GM21786 (cell line): ENCODE data around the gene ZNF593.
A peak's percentile ranks its signal among the peaks of the same experiment; 100 is the strongest.

Source experiments
- ATAC-seq: cut with Tn5 transposase; IDR thresholded peaks from one replicate; pipeline ENCODE4 v1.9.1; 2021; ENCODE audit not compliant: unreplicated experiment

ZNF593 gene

DNA sequence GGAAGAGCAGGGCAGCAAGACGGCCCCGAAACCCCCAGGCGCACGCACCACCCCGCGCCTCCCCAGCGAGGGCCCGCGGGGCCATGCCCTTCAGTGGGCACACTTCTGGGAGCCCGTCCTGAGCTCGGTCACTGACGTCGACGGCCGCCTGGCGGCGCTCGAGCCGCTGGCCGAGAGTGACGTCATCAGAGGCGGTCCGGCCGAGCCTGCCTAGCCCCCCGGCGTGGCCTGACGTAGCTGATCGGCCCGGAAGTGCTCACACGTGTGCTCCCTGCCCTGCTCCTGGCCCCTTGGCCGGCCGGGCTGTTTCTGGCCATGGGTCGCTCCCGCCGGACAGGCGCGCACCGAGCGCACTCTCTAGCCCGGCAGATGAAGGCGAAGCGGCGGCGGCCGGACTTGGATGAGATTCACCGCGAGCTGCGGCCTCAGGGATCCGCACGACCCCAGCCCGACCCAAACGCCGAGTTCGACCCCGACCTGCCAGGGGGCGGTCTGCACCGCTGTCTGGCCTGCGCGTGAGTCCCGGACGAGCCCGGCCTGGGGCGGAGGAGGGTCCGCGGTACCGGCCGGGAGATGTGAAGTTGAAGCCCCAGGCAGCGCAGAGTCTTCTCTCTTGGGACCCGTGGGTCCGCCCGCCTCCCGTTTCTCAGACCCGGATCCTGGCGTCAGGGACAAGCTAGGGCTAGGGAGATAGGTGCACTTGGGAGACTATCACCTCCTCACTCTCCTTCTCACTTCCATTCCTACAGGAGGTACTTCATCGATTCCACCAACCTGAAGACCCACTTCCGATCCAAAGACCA, at the start of gene ZNF593:
Gene ZNF593, plus strand, starts transcription at position 240 of the 803 bp plus-strand sequence. Its CDS starts 76 bp downstream, at position 316.
- ATAC-seq = peak; percentile 89

DNA sequence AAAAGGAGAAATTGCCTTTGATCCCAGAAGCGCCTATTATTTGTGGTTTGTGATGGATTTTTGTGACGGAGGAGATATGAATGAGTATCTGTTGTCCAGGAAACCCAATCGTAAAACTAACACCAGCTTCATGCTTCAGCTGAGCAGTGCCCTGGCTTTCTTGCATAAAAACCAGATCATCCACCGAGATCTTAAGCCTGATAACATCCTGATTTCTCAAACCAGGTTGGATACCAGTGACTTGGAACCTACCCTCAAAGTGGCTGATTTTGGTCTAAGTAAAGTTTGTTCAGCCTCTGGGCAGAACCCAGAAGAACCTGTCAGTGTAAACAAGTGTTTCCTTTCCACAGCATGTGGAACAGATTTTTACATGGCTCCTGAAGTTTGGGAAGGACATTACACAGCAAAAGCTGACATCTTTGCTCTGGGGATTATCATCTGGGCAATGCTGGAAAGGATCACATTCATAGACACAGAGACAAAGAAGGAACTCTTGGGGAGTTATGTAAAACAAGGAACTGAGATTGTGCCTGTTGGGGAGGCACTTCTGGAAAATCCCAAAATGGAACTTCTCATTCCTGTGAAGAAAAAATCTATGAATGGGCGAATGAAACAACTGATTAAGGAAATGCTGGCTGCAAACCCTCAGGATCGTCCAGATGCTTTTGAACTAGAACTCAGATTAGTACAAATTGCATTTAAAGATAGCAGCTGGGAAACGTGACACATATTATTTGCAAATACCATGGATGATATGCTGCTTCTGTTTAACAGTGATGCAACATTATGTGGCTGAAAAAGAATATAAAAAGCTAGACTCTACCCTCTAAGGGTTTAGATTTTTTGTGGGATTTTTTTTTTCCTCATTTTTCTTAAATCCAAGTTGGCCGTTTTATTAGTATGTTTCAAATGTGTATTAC, 47.6 kb upstream of the ZNF593 start:
- no peak for ATAC-seq

- no peak for ATAC-seq
These were observed 46.4 kb upstream of the ZNF593 start for GRCh38 chr1:26122988-26123973.

DNA sequence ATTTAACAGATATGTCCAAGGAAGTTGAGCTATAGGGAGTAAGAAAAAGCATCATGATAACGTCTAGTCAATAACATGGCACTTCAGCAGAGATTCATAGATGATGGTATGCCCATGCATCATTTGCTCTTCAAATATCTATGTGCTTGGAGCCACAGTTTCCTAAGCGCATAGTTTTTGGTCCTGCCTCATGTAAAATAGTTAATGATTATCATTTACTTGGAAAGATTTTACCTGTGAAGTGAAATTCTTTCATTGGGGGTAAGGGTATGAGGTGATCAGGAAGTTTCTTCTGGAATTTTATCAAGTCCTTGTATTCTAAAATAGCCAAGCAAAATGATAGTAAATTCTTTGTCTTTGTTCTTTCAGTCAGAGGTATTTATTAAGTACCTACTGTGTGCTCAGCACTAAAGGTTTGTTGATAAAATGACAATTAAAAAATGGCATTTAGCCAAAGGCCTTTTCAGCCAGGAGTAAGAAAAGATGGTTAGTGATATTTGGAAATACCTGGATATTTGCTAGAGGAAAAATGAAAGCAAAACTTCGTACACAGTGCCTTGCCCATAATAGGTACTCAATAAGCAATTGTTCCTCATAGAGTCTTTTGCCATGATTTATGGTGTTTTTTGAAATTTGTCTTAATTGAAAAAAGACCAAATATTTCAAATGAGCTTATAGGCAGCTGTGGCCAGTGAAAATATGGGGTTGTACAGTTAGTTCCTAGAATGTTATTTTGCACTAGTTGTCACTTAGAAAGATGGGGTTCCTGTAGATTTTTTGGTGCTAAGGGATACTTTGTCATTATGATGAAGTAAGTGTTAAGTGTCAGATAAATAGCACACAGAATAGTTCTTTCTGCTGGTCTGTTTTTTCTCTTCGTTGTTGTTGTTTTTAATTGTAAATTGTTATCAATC, 45.0 kb upstream of the ZNF593 start:
- no peak for ATAC-seq

- no peak for ATAC-seq
These were observed 44.3 kb upstream of the ZNF593 start for GRCh38 chr1:26125382-26125781.

DNA sequence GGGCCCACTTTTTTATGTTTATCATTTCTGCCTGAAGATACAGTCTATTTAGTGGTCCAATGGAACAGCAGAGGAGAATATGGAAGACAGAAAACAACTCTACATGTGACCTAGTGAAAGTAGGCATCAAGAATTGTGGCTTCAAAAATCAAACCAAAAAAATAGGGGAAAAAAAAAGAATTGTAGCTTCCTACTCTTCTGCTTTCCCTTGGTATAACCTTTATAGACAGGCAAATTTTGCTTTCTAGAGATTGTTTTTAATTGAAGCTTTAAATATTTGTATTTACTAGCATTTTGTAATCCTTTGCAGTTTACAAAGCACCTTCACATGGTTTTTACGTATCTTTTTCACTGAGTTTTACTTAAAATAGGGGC, 43.8 kb upstream of the ZNF593 start:
- no peak for ATAC-seq

DNA sequence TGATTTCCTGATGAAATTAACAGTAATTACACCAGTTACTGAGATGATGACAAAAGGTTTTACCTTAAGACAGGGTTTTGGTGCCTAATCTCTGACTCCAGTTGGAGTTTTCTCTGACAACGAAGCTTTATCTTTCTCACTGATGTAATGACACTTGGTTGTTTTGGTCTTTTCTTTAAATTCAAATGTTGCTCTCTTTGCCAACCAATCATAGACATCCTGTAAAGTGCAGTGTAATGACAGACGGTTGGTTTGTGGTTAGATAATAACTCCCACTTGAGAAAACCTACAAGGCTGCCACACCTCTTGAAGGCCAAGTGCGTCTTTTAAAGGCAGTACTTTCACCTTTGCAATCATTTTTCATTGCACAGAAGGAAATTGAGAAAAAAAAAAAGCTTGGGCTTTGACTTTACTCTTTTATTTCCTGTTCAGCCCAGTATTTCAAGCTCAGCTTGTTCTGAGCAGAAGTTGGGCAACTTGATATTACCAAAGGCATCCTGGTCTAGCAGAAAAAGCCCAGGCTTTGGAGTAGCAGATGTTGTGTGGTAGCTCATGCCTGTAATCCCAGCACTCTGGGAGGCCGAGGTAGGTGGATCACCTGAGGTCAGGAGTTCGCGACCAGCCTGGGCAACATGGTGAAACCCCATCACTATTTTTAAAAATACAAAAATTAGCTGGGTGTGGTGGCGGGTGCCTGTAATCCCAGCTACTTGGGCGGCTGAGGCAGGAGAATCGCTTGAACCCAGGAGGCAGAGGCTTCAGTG, 43.2 kb upstream of the ZNF593 start:
- peak; percentile 75 for ATAC-seq

DNA sequence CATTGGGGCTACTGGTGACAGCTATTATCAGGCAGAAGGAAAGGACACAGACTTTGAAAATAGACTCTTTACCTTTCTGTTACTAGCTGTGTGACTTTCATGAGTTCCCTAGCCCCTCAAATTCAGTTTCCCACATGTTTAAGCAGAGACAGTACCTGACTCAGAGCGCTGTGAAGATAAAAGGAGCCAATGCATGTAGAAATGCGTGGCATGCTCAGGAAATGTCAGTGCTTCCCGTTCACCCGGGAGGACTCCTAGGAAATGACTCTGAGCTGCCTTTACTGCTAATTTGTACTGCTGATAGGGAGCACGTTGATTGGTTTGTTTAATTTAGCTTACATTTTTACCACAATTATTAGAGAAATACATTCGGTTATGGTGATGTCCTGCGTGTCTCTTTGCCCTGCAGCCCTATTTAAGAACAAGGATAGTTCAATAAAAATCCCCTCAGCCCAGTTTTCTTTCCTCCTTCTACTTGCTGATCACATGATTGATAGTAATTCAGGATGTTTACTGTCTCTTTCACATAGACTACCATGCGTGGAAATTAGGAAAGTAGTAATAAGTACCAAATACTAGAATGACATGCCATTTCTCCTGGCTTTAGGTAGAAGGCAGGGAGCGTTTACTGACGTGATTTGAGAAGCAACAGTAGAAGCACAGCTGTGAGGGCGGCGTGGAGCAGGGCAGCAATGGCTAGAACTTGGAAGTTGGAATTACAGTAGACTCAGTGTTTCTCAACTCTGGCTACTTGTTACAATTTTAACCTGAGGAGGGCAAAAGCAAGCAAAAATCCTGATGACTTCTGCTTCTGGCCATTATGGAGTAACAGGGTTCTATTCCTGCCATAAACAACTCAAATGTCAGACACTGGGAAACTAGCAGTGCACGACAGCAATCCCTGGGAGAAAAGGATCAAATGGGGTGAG, 42.2 kb upstream of the ZNF593 start:
- no peak for ATAC-seq

GRCh38 chr1:26129778-26130177, 39.9 kb upstream of the ZNF593 start:
- no peak for ATAC-seq

DNA sequence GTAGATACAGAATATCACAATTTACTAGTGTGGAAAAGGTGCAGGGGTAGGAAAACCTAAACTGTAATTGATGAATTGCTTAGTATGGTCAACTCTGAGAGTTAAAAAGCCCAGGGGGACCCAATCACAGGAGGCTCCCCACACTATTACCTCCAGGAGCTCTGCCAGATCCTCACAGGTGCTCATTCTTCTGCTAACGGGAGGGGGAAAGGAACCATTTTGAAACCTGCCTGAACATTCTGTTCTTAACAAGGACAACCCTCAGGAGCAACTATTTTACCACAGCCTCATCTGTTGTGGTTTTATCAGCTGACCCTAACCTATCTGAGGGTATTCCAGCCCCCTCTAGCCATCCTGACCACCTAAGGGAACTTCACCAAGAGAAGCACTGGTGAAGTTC, 39.0 kb upstream of the ZNF593 start:
- no peak for ATAC-seq

DNA sequence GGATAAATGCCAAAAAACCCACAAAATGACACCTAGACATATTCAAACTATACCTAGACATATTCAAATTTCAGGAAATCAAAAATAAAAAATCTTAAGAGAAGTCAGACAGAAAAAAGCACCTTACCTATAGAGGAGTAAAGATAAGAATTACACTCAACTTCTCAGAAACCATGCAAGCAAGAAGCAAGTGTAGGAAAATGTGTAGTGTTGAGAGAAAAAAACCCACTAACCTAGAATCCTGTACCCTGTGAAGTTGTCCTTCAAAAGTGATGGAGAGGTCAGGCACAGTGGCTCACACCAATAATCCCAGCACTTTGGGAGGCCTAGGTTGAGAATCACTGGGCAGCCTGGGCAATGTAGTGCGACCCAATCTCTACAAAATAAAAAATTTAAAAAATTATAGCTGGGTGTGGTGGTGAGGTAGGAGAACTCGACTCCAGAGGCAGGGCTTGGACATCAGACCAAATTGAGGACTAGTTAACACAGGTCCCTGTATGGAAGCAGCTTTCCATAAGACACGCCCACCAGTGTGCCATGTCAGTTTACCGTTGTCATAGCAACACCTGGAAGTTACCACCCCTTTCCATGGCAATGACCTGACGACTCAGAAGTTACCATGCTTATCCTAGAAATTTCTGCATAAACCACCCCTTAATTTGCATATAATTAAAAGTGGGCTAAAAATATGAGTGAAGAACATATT, 37.4 kb upstream of the ZNF593 start:
- ATAC-seq = no peak

DNA sequence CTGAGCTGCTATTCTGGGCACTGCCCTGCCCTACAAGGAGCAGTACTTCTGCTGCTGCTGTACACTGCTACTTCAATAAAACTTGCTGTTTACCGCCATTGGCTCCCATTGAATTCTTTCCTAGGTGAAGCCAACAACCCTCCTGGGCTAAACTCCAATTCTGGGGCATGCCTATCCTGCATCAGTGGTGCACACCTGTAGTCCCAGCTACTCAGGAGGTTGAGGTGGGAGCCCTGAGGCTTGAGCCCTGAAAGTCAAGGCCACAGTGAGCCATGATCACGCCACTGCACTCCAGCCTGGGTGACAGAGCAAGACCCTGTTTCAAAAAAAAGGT, 36.9 kb upstream of the ZNF593 start:
- no peak for ATAC-seq

GRCh38 chr1:26134466-26134865, 35.2 kb upstream of the ZNF593 start:
- no peak for ATAC-seq

DNA sequence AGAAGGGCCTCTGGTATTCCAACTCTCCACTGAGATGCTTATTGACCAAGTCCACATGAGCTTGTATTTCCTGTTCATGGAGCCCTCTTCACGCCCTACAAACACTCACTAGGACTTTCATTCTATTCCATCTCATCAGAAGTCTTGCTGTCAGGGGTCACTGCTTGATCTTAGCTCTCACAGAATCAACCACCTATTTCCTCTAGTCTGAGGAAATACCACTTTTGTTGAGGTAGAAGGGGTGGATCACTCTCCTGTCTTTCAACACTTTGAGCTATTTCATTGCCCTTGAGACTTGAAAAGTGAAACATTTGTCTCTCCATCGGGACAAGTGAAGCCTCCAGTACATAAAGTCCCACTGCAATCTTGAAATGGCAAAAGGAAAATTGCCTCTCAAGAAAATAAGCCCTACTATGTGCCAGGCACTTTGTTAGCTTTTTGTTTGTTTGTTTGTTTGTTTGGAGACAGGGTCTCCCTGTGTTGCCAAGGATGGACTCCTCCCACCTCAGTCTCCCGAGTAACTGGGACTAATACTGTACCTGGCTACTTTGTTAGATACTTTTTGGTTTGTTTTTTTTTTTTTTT, 30.6 kb upstream of the ZNF593 start:
- no peak for ATAC-seq

- no peak for ATAC-seq
These were observed 27.5 kb upstream of the ZNF593 start for GRCh38 chr1:26142159-26142558.

DNA sequence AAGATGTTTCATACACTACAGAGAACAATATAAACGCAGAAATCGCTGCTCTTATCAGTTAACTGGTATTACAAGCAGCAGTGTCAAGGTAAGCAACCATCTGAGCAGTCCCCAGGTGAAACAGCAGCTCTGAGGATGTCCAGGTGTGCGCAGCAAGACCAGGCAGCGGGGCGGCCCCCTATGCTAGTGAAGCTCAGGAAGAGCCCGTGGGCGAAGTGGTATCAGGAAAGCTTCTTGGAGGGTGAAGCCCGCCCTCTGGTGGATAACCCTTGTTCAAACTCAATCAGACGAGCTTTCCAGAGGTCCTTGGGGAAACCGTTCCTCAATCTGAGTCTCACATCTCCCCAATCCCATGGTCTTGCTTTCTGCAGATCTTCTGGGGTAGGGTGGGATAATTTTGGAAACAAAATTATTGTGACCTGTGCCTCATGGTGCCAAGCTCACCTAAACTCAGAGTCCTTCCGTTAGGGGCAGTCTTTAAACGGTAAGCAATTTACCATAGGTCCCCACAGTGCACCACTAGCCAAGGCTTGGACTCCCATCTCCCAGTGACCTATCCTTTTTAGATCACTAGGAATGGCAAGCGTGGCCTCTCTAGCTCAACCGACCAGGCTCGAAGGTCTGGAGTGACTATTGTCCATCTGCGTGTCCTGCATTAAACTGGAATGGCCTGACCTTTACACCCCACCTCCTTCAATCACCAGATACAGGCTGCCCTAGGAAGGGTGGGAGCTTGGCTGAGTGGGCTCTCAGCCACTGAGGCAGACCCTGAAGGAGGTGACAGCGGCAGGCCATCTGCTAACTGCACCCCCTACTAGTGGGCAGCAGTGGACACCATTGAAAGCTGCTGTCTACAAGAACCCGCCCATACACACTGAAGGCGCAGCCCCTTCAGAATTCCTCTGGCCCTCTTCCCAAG, 24.4 kb upstream of the ZNF593 start:
- no peak for ATAC-seq
